IMR-90 (cell line): ENCODE data around the gene UBE2G1.

Experiments used
- BHLHE40 ChIP-seq: fragments of 150-350 bp; IDR thresholded peaks from 2 replicates; pipeline ENCODE4 v1.6.1; 2016; ENCODE audit warnings: mild to moderate bottlenecking, low read depth, low read length
- CEBPB ChIP-seq: IDR thresholded peaks from 2 replicates; pipeline ENCODE4 v1.6.1; 2012; ENCODE audit warnings: low read depth, low read length, improper control_type of control experiment
- CHD1 ChIP-seq: IDR thresholded peaks from 2 replicates; pipeline ENCODE4 v1.6.1; 2012; ENCODE audit warnings: low read depth, low read length, improper control_type of control experiment
- CTCF ChIP-seq: conservative IDR thresholded peaks from 2 replicates; pipeline ENCODE4 v1.5.1; 2012; ENCODE audit warnings: mild to moderate bottlenecking, low read depth, low read length, improper control_type of control experiment
- ELK1 ChIP-seq: fragments of 150-350 bp; IDR thresholded peaks from 2 replicates; pipeline ENCODE4 v1.6.1; 2016; ENCODE audit warnings: low read depth, mild to moderate bottlenecking, low read length, moderate library complexity, borderline replicate concordance
- MAFK ChIP-seq: IDR thresholded peaks from 2 replicates; pipeline ENCODE4 v1.6.1; 2012; ENCODE audit warnings: low read depth, low read length, improper control_type of control experiment
- MXI1 ChIP-seq: IDR thresholded peaks from 2 replicates; pipeline ENCODE4 v1.6.1; 2012; ENCODE audit warnings: low read depth, mild to moderate bottlenecking, low read length, moderate library complexity, borderline replicate concordance
- NFE2L2 ChIP-seq: fragments of 150-350 bp; IDR thresholded peaks from 2 replicates; pipeline ENCODE4 v1.6.1; 2016; ENCODE audit warnings: low read depth, mild to moderate bottlenecking, low read length
- POLR2A ChIP-seq: IDR thresholded peaks from 2 replicates; pipeline ENCODE4 v1.6.1; 2012; ENCODE audit warnings: mild to moderate bottlenecking, low read depth, low read length
- RAD21 ChIP-seq: IDR thresholded peaks from 2 replicates; pipeline ENCODE4 v1.6.1; 2012; ENCODE audit warnings: low read length, improper control_type of control experiment
- RCOR1 ChIP-seq: IDR thresholded peaks from 2 replicates; pipeline ENCODE4 v1.6.1; 2012; ENCODE audit warnings: mild to moderate bottlenecking, low read length, improper control_type of control experiment; ENCODE audit not compliant: insufficient replicate concordance
- SMC3 ChIP-seq: fragments of 150-350 bp; IDR thresholded peaks from 2 replicates; pipeline ENCODE4 v1.6.1; 2016; ENCODE audit warnings: low read depth, mild to moderate bottlenecking, antibody characterized with exemption, low read length, moderate library complexity
- USF2 ChIP-seq: fragments of 150-350 bp; IDR thresholded peaks from 2 replicates; pipeline ENCODE4 v1.6.1; 2017; ENCODE audit warnings: mild to moderate bottlenecking, antibody characterized with exemption, low read length, low read depth

- no peak for TF ChIP-seq CTCF
- no peak for TF ChIP-seq MXI1
- TF ChIP-seq POLR2A: no peak
- TF ChIP-seq CHD1: no peak
- no peak for TF ChIP-seq RCOR1
- TF ChIP-seq BHLHE40: no peak
- no peak for TF ChIP-seq SMC3
- TF ChIP-seq NFE2L2: no peak
- no peak for TF ChIP-seq ELK1
- TF ChIP-seq MAFK: no peak
- no peak for TF ChIP-seq CEBPB
- TF ChIP-seq USF2: no peak
- no peak for TF ChIP-seq RAD21
Observed at GRCh38 chr17:4313221-4314114, 53.0 kb downstream of the UBE2G1 start.
